ENCODE results near the gene SLC6A2. TPM values are rescaled to one million over a fixed set of nuclear protein-coding genes. Genes with fewer than 3 reads are reported as not detected.

SLC6A2 gene
- total and polyA plus RNA-seq, 9 of the 15 experiments (the other 6 are each of a cell fraction or from before 2014, with no cell fraction given), result not detected

GRCh38 chr16:55640701-55641327, 15.0 kb upstream of the SLC6A2 start:
- in situ Hi-C loops (cut with MboI) (no loop called here), intact Hi-C loops (cut with micrococcal nuclease) (loop anchor here (5.0 to 10.0 kb wide), 4 partner anchors 61 to 204 kb away; no protein-coding TSS in a partner anchor)
- no peak overlapping the region for H3K27ac ChIP-seq (ENCODE audit: extremely low read depth, low read depth, low read length)
- POLR2A ChIA-PET, result interaction anchor here (0.6 kb wide), 1 partner anchor 50 kb away, joined by 3 read pairs; no protein-coding TSS in a partner anchor
- no peaks in the 10 kb centered on the region for H3K79me2 ChIP-seq (ENCODE audit: control insufficient read depth, insufficient read depth, low read length)
- H2AFZ ChIP-seq (ENCODE audit: low read depth, low read length), result no peak overlapping the region
- H3K27me3 ChIP-seq (ENCODE audit: control insufficient read depth in 2 of 2, insufficient read depth in 2 of 2, low read length in 2 of 2), result peaks cover 10 to 20% of the 10 kb centered on the region in 2 experiments; a peak in 4 of 5 replicates
- FAIRE-seq (no peak), ATAC-seq (no peak), DNase-seq (ENCODE audit: extremely low read depth in 1 of 4, low spot score in 3 of 4) (no peak)
- no TSS peak for BruUV-seq (replicated peaks)
- H3K4me2 ChIP-seq (ENCODE audit: insufficient read depth, low read length), result no peak overlapping the region
- H3K4me3 ChIP-seq, result no peak overlapping the region
- no peaks in the 10 kb centered on the region for H4K20me1 ChIP-seq (replicated peaks; ENCODE audit: control insufficient read depth, insufficient read depth, low read length)
- 0% methylated on average over 9 of the region's 9 CpGs for WGBS (ENCODE audit: insufficient coverage, low coverage, missing lambda C conversion rate)
- H3K9ac ChIP-seq (ENCODE audit: insufficient read depth in 1 of 2, low read depth in 2 of 2, low read length in 2 of 2), result no peak overlapping the region
- H3K9me1 ChIP-seq (ENCODE audit: control insufficient read depth, insufficient read depth, low read length), result no peaks in the 10 kb centered on the region
- H3K9me3 ChIP-seq (replicated peaks; ENCODE audit: control insufficient read depth, insufficient read depth, low read depth, low read length), result no peaks in the 10 kb centered on the region
- H3K4me1 ChIP-seq (replicated peaks in 1 of 2; ENCODE audit: control insufficient read depth in 2 of 2, insufficient read depth in 2 of 2, low read length in 2 of 2), result no peaks in the 10 kb centered on the region
- CTCF ChIA-PET (ENCODE audit: low intra/inter-chr PET ratio), result no interaction called here
- H3K36me3 ChIP-seq (ENCODE audit: control insufficient read depth, insufficient read depth, low read length), result no peaks in the 10 kb centered on the region
- no peak for TF ChIP-seq TFAP4 (CRISPR knock-in tag; IDR thresholded peaks at IDR 0.05; ENCODE audit: borderline replicate concordance)
- no peak for TF ChIP-seq ZFPM2 (CRISPR knock-in tag; IDR thresholded peaks at IDR 0.05)
- no peak for TF ChIP-seq NFIX (CRISPR knock-in tag; IDR thresholded peaks at IDR 0.05; ENCODE audit: low read depth)
- no peak for TF ChIP-seq ZNF436 (CRISPR knock-in tag; IDR thresholded peaks at IDR 0.05)
- TF ChIP-seq ZKSCAN8 (CRISPR knock-in tag; IDR thresholded peaks at IDR 0.05), result no peak
- no peak for TF ChIP-seq BRD4 (IDR thresholded peaks at IDR 0.05)
- TF ChIP-seq ZFP91 (CRISPR knock-in tag; IDR thresholded peaks at IDR 0.05), result no peak
- no peak for TF ChIP-seq MEF2A (IDR thresholded peaks at IDR 0.05; ENCODE audit: control insufficient read depth, low read depth, low read length)
- no peak for TF ChIP-seq RAD51 (IDR thresholded peaks at IDR 0.05; ENCODE audit: borderline replicate concordance, low read depth)
- TF ChIP-seq MYBL2 (IDR thresholded peaks at IDR 0.05; ENCODE audit: low read depth), result no peak
- TF ChIP-seq MYBL2 (CRISPR knock-in tag; IDR thresholded peaks at IDR 0.05; ENCODE audit: borderline replicate concordance), result no peak
- no peak for TF ChIP-seq E4F1 (CRISPR knock-in tag; IDR thresholded peaks at IDR 0.05; ENCODE audit: borderline replicate concordance)
- no peak for TF ChIP-seq ZNF668 (CRISPR knock-in tag; IDR thresholded peaks at IDR 0.05)
- no peak for TF ChIP-seq SMARCE1 (IDR thresholded peaks at IDR 0.05)
- TF ChIP-seq SETDB1 (IDR thresholded peaks at IDR 0.05; ENCODE audit: low read length), result no peak

Data from K562 (cell line).